ENCODE results near the gene HSPA12A.
"Not testable (repeated sequence)": the region's sequence is repeated elsewhere in the genome, so short reads cannot be mapped to it uniquely, and the experiment has no call there.

HSPA12A gene

GRCh38 chr10:116721547-116722392, 20.6 kb downstream of the HSPA12A start:
- no peak overlapping the region for H3K27ac ChIP-seq
- H3K4me3 ChIP-seq = no peak overlapping the region

GRCh38 chr10:116720668-116721546, 21.5 kb downstream of the HSPA12A start:
- H3K27ac ChIP-seq = no peak overlapping the region
- H3K4me3 ChIP-seq = no peak overlapping the region

DNA sequence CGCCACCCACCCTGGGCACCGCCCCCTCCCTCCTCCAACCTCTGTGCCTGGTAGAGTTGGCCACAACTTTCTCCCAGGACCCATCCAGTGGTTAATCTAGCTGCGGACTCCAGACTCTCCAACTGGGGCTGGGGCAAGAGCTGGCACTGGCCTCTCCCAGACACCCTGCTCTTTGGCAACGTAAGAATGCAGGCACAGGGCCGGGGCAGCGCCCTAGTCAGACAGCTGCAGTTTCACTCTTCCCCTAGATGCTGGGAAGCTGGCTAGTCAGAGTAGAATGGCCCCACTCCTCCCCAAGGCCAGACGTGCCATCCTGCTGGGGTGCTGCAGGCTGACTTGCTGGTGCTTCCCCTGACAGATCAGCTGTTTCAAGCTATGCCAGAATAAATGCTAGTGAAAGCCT, 22.1 kb downstream of the HSPA12A start:
- no peak overlapping the region for H3K4me3 ChIP-seq
- H3K27ac ChIP-seq = no peak overlapping the region

- Histone ChIP-seq H3K27ac (no peak overlapping the region), H3K4me3 (no peak overlapping the region)
These were observed 22.6 kb downstream of the HSPA12A start for GRCh38 chr10:116719804-116720203.

DNA sequence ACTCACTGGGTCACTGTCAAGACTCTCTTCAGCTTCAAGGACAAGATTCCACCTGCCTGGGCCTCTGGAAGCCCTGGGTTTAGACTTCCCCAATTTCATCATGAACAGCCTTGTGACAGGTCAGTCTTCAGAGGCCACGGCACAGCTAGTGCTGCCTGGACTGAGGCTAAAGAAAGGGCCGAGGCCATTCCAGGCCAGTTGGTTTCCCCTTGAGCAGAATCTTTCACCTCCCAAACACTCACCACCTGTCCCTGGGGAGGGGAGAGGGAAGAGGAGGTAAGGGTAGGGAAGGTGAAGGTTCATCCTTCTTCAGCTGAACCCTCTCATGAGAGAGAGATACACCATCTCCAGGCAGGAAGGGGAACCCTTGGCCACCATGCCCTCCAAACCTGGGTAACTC, 24.3 kb downstream of the HSPA12A start:
- H3K27ac ChIP-seq = no peak overlapping the region
- no peak overlapping the region for H3K4me3 ChIP-seq

DNA sequence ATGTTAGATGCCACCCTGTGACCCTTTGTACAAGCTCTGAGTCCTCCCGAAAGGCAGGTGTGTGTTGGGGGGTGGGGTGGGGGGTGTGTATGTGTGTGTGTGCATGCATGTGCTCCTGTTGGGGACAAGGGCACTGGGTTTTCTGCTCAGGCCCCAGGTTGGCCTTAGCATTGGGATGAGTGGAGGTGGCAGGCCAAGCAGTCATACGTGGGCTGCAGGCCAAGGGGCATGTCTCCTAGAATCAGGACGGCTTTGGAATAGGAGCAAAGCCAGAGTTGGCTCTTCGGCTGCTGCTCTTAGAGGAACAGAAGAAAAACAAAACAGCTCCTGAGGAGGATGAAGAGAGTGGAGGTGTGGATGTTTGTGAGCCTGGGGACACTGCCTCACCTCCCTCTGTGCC, 26.0 kb downstream of the HSPA12A start:
- H3K27ac ChIP-seq = no peak overlapping the region

GRCh38 chr10:116715839-116716377, 26.5 kb downstream of the HSPA12A start:
- no peak overlapping the region for H3K4me3 ChIP-seq
- no peak overlapping the region for H3K27ac ChIP-seq

More for the DNA sequence above, 26.0 kb downstream of the HSPA12A start:
- H3K4me3 ChIP-seq = no peak overlapping the region

DNA sequence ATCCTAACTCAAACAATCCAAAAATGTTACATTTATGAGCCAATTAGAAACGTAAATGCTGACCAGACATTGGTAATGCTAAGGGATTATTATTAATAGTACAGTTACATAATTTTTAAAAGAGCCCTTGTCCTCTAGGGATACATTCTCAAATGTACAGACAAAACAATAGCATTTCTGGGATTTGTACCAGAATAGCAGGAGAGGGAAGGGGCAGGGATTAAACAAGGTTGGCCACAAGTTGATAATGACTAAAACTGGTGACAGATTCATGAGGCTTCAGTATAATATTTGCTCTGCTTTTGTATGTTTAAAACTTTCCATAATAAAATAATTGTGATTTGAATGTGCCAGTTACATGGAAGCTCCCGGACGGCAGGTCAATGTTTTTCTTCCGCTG, 27.0 kb downstream of the HSPA12A start:
- H3K27ac ChIP-seq = no peak overlapping the region
- H3K4me3 ChIP-seq = no peak overlapping the region

- H3K27ac ChIP-seq = no peak overlapping the region
- no peak overlapping the region for H3K4me3 ChIP-seq
These were observed 28.5 kb downstream of the HSPA12A start for GRCh38 chr10:116713846-116714245.

DNA sequence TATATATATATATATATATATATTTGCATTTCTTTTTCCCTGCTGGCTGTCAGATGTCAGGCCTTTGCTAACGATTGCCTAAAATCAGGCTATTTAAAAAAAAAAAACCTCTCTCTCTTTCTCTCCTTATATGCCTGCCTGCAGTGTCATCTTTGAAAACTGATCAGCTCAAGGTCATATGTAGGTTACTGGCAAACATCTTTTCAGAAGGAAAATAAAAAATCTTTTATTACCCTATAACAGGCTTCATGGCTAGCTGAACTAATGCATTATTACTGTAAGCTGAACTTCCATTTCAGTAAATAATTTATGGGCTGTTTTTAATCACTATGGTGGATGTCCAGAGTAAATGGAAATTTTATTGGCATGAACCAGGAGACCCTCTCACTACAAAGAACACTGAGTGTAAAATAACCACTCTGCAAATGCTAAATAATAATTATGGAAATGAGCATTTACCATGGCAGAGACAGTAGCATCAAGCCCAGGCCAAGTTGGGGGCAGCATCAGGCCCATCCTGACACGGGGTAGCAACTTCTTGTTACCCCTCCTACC, 29.3 kb downstream of the HSPA12A start:
- Histone ChIP-seq H3K27ac (no peak overlapping the region), H3K4me3 (no peak overlapping the region)

GRCh38 chr10:116712519-116712918, 29.8 kb downstream of the HSPA12A start:
- no peak overlapping the region for H3K27ac ChIP-seq
- no peak overlapping the region for H3K4me3 ChIP-seq

- H3K27ac ChIP-seq, H3K4me3 ChIP-seq: not testable (repeated sequence)
These were observed 30.6 kb downstream of the HSPA12A start for GRCh38 chr10:116711803-116712202.

DNA sequence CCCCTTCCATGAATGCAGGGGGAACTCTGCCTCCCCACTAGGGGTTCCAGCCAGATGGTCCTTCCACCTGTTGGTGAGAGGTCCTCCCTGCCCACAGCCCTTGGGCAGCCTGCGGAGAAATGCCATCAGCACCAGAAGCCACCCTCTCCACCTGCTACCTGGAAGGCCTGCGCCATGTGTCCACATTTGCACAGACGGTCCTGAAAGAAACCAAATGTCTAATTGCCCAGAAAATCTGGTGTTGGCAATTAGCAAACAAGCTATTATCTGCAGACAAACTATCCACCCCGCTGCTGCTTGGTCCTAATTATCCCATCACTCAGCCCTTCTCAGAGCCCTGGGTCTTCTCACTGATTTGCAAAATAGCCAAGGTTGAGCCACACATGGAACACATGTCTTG, 32.3 kb downstream of the HSPA12A start:
- no peak overlapping the region for H3K27ac ChIP-seq

GRCh38 chr10:116708877-116709276, 33.5 kb downstream of the HSPA12A start:
- Histone ChIP-seq H3K27ac (no peak overlapping the region), H3K4me3 (no peak overlapping the region)

More for the DNA sequence above, 32.3 kb downstream of the HSPA12A start:
- no peak overlapping the region for H3K4me3 ChIP-seq

DNA sequence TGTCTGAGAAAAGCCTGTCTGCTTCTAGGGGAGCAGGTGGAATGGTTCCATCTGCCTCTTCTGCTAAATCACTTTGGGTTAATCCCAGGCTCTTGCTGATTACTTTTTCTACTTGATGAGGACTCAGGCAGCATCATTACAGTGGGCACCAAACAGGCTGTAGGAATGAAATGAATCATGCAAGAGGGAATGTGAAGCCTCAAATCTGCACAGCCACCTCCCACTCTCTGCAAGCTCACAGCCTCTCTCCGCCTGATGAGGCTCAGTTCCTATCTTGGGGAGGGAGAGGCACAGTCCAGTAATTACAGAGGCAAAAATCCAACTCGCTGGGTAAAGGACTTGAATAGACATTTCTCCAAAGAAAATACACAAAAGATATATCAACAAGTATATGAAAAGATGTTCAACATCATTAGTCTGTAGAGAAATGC, 34.0 kb downstream of the HSPA12A start:
- H3K27ac ChIP-seq = no peak overlapping the region
- H3K4me3 ChIP-seq = no peak overlapping the region

DNA sequence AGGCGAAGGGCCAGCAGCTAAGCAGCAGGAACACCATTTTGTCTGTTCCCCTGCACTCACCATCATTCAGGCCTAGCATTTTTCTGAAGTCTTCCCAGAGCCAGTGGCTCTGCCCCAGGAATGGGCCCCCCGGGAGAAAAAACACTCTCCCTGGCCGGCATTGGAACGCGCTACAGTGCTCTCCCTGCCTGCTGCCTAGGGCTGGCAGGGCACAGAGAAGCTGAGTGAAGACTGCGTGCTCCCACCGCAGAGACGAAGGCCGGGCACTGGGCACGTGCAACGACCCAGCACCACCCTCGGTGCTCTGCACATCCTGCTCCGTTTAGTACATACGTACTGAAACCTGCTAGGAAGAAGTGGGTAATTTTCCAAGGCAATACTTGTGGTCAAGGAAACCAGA, 34.4 kb downstream of the HSPA12A start:
- Histone ChIP-seq H3K27ac (no peak overlapping the region), H3K4me3 (no peak overlapping the region)

DNA sequence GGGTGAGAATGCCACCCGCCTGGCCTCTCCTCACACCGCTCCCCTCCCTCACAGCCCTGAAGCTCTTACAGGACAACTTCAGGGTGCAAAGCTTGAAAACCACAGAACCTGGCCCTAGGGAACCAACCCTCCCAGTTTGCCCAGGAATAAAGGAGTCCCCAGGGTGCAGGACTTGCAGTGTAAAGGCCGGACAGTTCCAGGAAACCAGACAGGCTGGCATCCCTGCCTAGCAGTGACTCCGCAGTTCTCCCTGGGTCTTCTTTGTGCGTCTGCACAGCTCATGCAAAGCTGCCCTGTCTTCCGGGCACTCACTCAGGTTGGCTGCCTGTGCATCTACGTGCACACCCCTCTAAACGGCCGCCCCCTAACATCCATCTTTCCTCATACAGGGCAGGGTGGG, 36.1 kb downstream of the HSPA12A start:
- Histone ChIP-seq H3K4me3 (no peak overlapping the region), H3K27ac (no peak overlapping the region)

- Histone ChIP-seq H3K27ac (no peak overlapping the region), H3K4me3 (no peak overlapping the region)
These were observed 36.9 kb downstream of the HSPA12A start for GRCh38 chr10:116705498-116705897.

DNA sequence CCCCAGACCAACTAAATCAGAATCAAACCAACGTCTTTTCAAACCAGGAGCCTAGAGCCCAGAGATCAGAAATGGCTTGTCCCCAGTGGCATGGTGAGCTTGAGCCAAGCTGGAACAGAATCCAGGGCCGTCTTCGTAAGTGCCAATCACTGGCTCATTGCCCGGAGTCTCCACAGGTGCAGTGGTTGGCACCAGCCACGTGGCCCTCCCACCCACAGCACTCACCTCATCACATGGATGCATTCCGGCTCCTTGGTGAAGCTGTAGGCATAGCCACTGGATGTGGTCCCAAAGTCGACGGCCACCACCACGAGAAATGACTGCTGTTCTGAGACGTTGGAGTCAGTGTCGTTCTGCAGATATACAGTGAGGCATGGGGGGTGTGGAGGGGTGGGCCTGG, 37.4 kb downstream of the HSPA12A start:
- Histone ChIP-seq H3K27ac (no peak overlapping the region), H3K4me3 (no peak overlapping the region)

DNA sequence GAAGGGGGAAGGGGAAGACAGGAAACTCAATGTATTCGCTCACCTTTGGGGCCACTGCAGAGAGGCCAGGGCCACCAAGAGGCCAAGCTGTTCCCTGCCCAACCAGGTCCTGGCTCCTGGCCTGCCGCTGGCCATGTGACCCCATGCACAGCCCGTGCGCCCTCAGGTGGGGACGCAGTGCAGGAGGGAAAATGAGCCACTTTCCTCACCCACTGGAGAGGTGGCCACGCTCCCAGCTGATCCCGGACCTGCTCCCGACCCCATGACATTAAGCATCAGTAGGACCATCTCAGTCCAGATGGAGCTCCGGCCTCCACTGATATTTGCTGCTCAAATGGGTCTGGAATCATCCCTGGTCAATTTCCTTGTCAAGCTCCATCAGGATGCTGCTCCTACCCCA, 40.2 kb downstream of the HSPA12A start:
- H3K4me3 ChIP-seq = no peak overlapping the region
- no peak overlapping the region for H3K27ac ChIP-seq
